IPS-15b (cell line): ENCODE results near the gene RBM44.

Source experiments
- H3K27me3 ChIP-seq: one replicate; pipeline ENCODE4 v1.6.1; 2013; ENCODE audit warnings: low read length; ENCODE audit not compliant: control insufficient read depth, insufficient read depth
- H3K36me3 ChIP-seq: one replicate; pipeline ENCODE4 v1.6.1; 2013; ENCODE audit warnings: low read length; ENCODE audit not compliant: control insufficient read depth, insufficient read depth
- H3K4me1 ChIP-seq: one replicate; pipeline ENCODE4 v1.6.1; 2013; ENCODE audit warnings: mild to moderate bottlenecking, low read length; ENCODE audit not compliant: control insufficient read depth, insufficient read depth
- H3K4me3 ChIP-seq: one replicate; pipeline ENCODE4 v1.5.1; 2013; ENCODE audit warnings: low read depth, low read length
- H3K9ac ChIP-seq: one replicate; pipeline ENCODE4 v1.6.1; 2013; ENCODE audit warnings: low read depth, mild to moderate bottlenecking, low read length
- H3K9me3 ChIP-seq: one replicate; pipeline ENCODE4 v1.6.1; 2013; ENCODE audit warnings: mild to moderate bottlenecking, low read length; ENCODE audit not compliant: control insufficient read depth, insufficient read depth

RBM44 gene

DNA sequence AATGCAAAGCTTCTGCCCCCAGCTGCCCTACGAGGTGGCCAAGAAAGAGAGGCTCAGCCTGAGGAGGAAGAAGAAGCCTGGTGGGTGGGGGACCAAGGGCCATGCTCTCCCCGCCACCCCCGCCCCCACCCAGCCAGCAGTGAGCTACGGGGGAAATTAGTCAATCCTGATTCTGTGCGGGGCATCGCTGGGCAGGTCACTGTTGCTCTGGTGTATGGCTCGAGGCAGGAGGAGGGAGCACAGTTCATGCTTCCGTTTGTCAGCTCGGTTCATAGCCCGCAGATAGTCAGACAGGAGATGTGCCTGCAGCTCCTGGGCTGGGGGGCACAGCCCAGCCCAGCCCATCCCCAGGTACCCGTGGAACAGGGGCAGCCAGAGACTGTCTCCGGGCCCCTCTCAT is 78.0 kb downstream of the RBM44 start:
- no peak overlapping the region for H3K9ac ChIP-seq
- H3K27me3 ChIP-seq = no peaks in the 10 kb centered on the region
- no peaks in the 10 kb centered on the region for H3K9me3 ChIP-seq
- no peaks in the 10 kb centered on the region for H3K36me3 ChIP-seq
- no peak overlapping the region for H3K4me3 ChIP-seq
- H3K4me1 ChIP-seq = no peaks in the 10 kb centered on the region

DNA sequence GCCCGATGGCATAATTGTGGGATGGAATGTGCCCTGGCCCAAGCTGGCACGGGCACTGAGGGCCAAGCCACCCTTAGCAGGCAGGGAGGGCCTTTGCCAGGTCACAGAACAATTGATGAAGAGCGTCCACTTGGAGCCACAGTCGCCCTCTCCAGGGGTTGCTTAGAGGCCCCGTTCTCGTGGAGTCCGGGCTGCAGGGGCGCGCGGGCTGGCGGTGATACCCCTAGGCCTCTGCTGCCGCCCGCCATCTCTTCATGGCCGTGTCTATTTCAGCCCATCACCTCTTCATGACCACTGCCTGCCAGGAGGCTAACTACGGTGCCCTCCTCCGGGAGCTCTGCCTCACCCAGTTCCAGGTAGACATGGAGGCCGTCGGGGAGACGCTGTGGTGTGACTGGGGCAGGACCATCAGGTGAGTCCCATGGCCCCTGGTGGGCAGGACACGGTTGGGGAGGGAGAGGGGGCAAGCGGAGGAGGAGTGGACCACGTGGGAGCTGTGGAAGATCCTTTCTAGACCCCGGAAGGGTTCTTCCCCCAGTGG is 78.4 kb downstream of the RBM44 start:
- H3K36me3 ChIP-seq = no peaks in the 10 kb centered on the region
- no peaks in the 10 kb centered on the region for H3K27me3 ChIP-seq
- H3K9ac ChIP-seq = no peak overlapping the region
- H3K9me3 ChIP-seq = no peaks in the 10 kb centered on the region
- H3K4me1 ChIP-seq = no peaks in the 10 kb centered on the region
- no peak overlapping the region for H3K4me3 ChIP-seq

DNA sequence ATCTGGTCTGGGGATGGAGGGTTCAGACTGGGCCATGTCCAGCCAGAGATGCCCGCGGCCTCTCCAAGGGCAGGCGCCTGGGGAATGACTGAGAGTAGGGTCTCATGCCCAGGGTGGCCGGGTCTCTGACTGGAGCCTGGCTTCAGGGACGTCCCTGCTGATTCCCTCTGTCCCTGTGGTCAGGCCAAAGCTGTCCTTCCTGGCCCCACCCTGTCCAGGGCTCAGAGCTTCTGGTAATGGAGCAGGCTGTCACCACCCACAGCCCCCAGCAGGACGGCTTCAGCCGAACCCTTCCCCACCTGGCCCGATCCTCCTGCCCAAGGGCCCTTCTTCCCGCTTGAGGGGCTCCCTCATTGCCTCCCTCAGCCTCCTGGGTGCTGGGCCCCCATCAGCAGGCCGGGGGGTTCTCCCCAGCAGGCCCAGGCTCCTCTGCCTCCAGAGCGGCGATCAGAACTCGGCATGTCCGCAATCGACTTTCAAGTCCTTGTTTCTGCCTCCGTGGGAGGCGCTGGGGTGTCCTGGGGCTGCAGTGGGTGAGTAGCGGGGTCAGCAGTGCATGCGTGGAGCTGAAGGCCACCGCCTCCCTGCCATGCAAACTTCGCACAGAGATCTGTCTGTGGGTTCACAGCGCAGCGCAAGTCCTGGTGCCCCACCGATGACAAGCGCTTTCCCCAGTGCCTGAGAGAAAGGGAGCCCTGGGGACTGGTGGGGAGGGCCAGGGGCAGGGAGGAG is 79.2 kb downstream of the RBM44 start:
- Histone ChIP-seq H3K9ac (no peak overlapping the region), H3K4me3 (no peak overlapping the region), H3K4me1 (no peaks in the 10 kb centered on the region), H3K27me3 (no peaks in the 10 kb centered on the region), H3K9me3 (no peaks in the 10 kb centered on the region), H3K36me3 (no peaks in the 10 kb centered on the region)

DNA sequence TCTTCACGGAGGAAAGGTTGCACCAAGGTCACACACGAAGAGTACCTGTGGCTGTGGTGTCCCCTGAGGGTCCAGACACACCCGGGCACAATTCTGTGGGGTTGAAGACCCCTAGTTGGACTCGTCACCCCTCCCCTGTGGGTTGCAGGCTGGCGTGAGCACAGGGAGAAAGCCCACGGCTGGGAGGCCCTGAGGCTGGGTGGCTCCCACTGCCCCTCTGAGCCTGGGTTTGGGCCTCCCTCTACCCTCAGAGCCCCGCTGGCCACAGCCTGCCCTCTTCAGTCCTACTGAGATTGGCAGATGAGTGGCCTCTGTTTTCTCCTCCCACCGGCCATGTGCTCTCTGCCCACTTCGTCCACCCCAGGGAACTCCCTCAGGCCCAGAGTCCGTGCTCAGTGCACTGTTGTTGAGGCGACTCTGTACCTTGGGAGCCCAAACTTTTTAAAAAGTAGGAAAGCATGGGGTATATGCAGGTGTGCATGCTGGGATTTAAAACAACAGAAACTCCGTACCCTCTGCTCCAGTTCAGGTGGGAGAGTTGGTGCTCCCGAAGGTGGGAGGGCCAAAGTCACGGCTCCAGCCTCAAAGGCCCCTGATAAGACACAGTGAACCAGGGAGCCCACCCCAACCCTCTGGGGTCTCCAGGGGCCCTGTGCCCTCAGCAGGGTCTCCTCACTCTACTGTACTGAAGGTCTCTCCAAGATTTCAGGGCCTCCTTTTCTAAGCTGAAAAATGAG is 79.9 kb downstream of the RBM44 start:
- Histone ChIP-seq H3K9ac (no peak overlapping the region), H3K27me3 (no peaks in the 10 kb centered on the region), H3K4me1 (no peaks in the 10 kb centered on the region), H3K9me3 (no peaks in the 10 kb centered on the region), H3K36me3 (no peaks in the 10 kb centered on the region), H3K4me3 (no peak overlapping the region)

DNA sequence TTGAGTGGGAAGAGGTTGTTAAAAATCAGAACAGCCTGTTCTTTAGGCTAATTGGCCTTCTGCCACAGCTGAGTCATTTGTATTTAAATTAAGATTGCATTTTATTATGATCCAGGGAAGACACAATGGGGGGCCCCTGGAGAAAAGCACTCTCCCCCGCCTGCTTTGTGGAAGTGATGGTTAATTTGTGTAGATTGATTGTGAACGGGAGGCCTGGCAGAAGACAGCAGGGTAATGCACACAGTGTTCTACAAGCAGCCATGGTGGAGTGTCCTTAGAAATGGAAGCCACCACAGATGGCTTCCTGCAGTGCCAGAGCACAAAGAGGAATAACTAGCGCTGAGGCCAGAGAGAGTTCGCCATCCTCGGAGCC is 80.5 kb downstream of the RBM44 start:
- Histone ChIP-seq H3K9ac (no peak overlapping the region), H3K4me1 (no peaks in the 10 kb centered on the region), H3K4me3 (no peak overlapping the region), H3K27me3 (no peaks in the 10 kb centered on the region), H3K9me3 (no peaks in the 10 kb centered on the region), H3K36me3 (no peaks in the 10 kb centered on the region)

DNA sequence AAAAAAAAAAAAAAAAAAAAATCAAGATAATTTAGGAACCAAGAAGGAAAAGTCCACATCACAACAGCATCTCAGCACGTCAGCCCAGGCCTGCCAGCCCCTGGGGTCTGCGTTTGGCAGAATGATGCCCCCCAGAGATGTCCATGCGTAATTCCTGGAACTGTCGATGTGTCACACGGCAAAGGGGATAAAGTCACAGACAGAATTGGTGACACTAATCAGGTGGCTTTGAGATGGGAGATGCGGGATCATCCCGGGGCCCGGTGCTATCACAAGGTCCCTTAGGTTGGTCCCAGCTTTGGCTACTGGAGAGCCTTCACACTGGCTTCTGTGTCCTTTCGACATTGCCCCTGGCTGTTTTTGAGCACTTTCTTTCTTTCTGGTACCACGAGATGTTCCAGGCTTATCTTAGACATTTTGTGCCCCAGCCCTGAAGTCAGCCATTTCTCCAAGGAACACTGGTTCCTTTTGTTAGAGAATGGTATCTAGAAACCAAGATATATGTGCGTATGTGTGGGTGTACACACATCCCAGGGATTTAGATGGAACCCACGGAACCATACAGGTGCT is 81.5 kb downstream of the RBM44 start:
- Histone ChIP-seq H3K36me3 (no peaks in the 10 kb centered on the region), H3K4me1 (no peaks in the 10 kb centered on the region), H3K9ac (no peak overlapping the region), H3K4me3 (no peak overlapping the region), H3K27me3 (no peaks in the 10 kb centered on the region), H3K9me3 (no peaks in the 10 kb centered on the region)

DNA sequence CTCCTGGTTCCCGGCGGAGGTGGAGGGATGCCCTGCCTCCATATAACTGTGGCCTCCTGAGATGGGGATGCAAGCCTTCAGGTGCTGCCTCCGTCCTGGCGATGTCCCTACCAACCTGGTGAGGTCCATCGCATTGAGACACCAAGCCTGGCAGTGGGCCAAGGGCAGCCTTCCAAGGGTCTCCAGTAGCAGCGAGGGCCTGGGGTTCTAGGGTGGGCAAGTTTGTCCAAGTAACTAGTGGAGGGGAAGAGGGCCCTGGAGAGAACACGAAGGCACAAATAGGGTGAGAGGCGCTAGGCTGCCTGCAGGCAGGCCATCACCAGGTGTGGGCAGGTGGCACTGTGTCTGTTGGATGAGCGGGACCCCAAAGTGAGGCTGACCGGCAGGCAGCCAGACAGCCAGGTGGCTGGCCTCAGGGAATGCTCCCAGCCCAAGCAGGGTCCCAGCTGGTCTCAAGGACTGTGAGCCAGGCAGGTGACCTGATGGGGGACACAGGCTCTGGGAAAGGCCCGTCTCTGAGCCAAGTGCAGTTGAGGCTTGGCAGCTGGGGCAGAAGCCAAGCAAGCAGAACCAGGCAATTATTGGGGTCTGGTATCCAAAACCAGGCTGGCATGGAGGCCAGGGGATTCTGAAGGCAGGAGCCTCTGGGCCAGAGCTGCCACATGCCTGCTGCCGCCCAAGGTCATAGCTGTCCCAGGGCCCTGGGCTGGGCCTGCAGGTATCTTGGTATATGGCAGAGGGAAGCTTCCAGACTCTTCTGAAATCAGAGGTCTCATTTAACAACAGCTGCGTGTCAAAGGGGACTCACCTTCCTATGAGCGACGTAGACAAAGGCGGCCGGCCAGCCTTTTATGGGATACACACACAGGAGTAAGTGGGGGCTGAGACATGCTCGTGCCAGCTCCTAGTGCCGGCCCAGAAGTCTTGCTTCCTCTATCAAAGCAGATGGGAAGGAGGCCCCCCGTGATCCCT is 84.2 kb downstream of the RBM44 start:
- Histone ChIP-seq H3K9me3 (no peaks in the 10 kb centered on the region), H3K36me3 (no peaks in the 10 kb centered on the region)

DNA sequence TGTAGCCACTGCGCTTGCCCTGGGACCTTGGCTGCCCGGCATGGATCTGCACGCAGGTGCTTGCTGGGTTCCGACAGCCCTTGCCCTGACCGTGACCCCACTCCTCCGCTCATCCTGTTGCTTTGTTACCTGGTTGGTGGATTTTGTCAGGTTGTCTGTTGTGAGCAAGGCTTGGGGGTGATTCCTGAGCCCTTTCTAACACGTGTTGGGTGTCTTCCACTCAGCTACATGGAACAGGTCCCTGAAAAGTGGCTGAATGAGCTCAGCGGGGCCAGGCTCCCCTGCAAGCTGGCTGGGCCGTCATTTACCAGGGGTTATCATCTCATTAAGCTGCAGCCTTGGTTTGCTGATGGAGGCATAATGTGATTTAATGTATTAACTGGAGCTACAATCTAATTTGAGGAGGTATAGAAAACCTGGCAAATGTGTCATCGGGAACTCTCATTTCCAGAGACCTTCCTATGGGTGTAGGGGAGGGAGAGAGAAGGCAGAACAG is 85.4 kb downstream of the RBM44 start:
- no peak overlapping the region for H3K9ac ChIP-seq
- no peaks in the 10 kb centered on the region for H3K9me3 ChIP-seq
- H3K36me3 ChIP-seq = no peaks in the 10 kb centered on the region
- no peak overlapping the region for H3K4me3 ChIP-seq
- no peaks in the 10 kb centered on the region for H3K27me3 ChIP-seq
- H3K4me1 ChIP-seq = no peaks in the 10 kb centered on the region

More for the DNA sequence above, 84.2 kb downstream of the RBM44 start:
- H3K4me3 ChIP-seq = no peak overlapping the region
- H3K27me3 ChIP-seq = no peaks in the 10 kb centered on the region
- H3K9ac ChIP-seq = no peak overlapping the region
- no peaks in the 10 kb centered on the region for H3K4me1 ChIP-seq

DNA sequence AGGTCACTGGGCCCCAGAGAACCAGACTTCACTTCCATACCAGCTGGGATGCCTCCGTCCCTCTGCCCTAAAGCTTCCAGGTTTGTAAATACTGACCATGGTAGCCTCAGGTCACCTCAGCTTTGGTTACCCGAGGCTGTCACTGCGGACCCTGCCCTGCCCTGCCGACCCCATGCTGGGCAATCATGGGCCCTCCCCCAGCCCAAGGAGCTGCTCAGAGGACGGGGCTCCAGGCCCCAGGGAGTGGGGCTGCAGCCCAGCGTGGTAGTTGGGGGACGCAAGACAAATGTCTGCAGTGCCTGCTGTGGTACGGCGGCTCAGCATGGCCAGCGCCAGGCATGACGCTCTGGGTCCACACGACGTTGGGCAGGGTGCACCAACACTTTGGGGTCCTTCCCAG is 86.1 kb downstream of the RBM44 start:
- no peak overlapping the region for H3K4me3 ChIP-seq
- H3K27me3 ChIP-seq = no peaks in the 10 kb centered on the region
- H3K36me3 ChIP-seq = no peaks in the 10 kb centered on the region
- H3K9ac ChIP-seq = no peak overlapping the region
- no peaks in the 10 kb centered on the region for H3K4me1 ChIP-seq
- no peaks in the 10 kb centered on the region for H3K9me3 ChIP-seq

DNA sequence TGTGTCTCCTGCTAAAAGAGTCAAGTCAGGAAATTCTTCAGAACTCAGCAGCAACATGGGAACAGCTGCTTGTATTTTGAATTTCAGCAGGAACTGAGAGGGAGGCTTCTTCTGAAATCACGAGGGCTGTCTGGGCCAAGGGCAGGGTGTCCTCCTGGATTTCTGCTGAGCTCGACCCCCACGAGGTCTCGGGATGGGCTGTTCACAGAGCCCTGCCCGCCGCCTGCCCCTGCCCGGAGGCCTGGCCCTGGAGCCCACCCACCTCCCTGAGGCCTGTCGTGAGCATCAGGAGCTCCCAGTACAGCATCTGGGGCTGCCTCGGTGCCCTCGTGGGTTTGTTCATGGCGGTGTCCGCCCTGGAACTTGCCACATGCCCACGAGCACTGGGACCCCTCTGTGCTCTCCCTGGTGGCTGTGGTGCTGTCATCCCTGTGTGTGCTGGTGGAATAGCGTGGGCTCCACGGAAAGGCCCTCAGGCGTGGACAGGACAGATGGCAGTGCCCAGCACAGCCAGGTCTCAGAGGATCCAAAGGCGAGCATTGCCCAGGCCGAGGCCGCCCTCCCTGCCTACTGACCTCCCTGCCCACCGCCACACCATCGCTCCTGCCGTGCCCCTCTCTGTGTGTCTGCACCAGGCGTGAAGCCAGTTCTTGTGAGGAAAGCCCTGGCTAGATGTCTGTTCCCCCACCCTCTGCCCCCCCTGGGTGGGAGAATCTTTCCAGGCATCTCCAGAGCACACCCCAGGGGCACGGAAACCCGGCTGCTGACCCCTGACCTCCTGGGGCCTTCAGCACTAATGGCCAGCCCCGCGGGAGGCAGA is 86.7 kb downstream of the RBM44 start:
- no peaks in the 10 kb centered on the region for H3K27me3 ChIP-seq
- H3K4me3 ChIP-seq = no peak overlapping the region
- no peaks in the 10 kb centered on the region for H3K9me3 ChIP-seq
- H3K36me3 ChIP-seq = no peaks in the 10 kb centered on the region
- no peaks in the 10 kb centered on the region for H3K4me1 ChIP-seq
- no peak overlapping the region for H3K9ac ChIP-seq
